NCI-H2196 (cell line): Measurements from ENCODE around the gene MRPL18.
A peak's percentile ranks its signal among the peaks of the same experiment; 100 is the strongest.

Experiments
- DNase-seq: peaks from one replicate; lab custom pipeline; 2025; ENCODE audit not compliant: unreplicated experiment; lab: John Stamatoyannopoulos, UW

The MRPL18 gene

DNA sequence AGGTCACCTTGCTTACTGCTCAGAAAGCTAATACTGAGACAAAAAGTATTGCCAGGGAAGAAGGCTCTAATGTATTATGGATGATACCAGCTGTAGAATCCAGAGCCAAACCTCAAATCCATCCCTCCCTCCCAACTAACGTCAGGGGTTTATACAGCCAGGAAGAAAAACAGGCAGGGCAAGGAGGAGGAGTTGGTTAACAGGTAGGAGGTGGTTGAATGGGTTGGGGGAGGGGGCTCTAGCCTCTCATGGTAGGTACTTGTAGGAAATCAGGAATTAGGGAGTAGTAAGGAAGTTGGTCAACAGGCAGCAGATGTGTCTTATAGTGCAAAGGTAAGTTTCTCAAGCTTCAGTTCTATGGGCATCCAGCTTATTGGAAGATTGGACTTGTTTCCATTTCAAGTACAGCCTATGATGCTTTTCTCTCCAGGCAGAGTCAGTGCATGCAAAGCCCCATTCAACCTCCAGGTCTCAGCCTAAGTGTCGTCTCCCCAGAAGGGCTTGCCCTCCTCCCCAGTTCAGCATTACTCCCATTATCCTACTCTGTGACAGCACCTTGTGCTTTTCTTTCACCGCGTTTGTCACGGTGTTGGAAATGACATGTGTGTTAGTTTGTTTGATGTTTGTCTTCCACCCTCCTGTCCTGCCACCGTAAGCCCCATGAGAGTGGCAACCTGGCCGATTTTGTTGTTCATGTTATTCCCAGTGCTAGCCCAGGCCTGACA lies 47.9 kb downstream of the MRPL18 start:
- no peak for DNase-seq

DNA sequence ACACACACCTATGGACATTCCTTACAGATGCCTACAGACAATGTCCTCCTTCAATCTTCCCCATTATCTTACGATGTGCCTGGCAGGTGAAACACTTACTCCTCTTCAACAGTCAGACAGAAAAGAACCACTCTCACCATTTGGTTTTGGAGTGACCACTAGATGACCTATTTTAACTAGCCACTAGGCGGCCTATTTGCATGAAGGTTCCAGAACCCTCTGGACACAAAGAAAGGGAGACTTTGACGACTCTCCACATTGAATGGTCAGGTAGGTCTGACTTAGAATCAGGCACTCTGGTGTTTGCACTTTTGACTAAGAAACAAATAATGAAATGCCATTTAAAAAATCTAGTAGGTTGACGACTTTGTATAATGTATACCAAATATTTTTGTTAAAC lies 51.8 kb downstream of the MRPL18 start:
- no peak for DNase-seq

DNA sequence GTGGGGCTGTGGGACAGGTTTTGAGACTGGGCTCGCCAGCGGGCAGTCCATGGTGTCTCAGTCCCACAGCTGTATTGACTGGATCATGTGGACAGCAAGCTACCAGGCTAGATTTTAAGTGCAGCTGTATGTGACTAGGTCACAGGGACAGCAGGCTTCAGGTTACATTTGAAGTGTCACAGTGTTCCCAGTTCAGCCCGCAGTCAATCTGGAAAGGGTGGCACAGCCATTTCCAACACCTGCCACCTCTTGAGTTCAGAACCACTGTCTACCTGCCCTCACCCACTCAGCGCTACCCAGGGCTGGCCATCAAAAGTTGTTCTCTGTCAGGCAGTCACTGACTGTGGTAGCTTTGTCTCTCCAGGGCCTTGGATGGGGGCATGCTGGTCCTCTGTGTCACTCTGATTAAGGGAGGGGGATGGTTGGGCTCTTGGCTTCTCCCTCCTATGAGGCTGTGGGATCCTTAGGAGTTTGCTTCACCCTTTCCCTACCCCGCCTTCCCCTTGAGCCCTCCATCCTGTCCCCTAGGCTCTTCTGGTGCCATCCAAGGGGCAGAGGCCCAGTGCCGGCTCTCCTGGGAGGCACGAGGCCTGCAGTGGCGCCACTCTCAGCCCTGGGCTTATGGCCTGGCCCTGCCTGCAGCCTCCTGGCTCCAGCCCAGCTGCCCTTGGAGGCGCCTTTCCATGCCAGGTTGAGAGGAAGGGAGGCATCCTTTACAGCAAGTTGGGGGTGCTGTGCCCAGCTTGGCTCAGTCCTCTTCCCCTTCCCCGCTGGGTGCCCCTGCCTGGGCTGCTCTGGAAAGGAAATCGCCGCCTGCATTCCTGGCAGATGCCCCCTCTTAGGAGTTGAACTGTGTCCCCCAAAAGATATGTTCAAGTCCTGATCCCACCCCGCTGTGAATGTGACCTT lies 54.7 kb downstream of the MRPL18 start:
- DNase-seq = peak; percentile 10
